ENCODE results near the gene BEST3. TPM values are rescaled to one million over a fixed set of nuclear protein-coding genes. Genes with fewer than 3 reads are reported as not detected.

The BEST3 gene
- total RNA-seq, 3 donors from 2014 or later = 0.66 TPM; not detected in 2

DNA sequence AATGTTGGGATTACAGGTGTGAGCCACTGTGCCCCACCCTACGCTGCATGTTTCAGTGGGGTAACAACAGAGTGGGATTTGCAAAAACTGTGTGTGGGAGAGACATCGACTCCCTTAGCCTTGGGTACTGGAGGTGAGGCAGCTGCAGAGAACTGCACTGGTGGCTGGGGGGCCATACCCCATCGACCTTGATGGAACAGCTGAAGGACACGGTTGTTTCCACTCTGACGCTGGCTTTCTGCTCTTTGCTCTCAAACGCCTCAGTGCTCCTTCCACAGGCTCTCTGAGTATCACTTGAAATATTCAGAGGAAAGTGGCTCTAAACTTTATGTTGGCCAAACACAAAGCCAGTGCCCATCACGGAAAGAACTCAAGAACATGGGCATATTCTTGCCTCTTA is 57.6 kb downstream of the BEST3 start:
- Histone ChIP-seq H3K9me3 (no peaks in the 10 kb centered on the region), H3K4me1 (no peaks in the 10 kb centered on the region), H3K4me3 (no peak overlapping the region), H3K27me3 (no peaks in the 10 kb centered on the region), H3K27ac (no peak overlapping the region), H3K36me3 (no peaks in the 10 kb centered on the region)
- DNase-seq (ENCODE audit: low spot score in 2 of 2) = no peak
- TF ChIP-seq POLR2A (IDR thresholded peaks at IDR 0.05) (no peak), POLR2AphosphoS5 (IDR thresholded peaks at IDR 0.05) (no peak)
- TF ChIP-seq, protein P1, sequence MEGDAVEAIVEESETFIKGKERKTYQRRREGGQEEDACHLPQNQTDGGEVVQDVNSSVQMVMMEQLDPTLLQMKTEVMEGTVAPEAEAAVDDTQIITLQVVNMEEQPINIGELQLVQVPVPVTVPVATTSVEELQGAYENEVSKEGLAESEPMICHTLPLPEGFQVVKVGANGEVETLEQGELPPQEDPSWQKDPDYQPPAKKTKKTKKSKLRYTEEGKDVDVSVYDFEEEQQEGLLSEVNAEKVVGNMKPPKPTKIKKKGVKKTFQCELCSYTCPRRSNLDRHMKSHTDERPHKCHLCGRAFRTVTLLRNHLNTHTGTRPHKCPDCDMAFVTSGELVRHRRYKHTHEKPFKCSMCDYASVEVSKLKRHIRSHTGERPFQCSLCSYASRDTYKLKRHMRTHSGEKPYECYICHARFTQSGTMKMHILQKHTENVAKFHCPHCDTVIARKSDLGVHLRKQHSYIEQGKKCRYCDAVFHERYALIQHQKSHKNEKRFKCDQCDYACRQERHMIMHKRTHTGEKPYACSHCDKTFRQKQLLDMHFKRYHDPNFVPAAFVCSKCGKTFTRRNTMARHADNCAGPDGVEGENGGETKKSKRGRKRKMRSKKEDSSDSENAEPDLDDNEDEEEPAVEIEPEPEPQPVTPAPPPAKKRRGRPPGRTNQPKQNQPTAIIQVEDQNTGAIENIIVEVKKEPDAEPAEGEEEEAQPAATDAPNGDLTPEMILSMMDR (IDR thresholded peaks at IDR 0.05) = no peak
- intact Hi-C loops (cut with DNase I; ENCODE audit: low total_unique reads) = no loop called here

DNA sequence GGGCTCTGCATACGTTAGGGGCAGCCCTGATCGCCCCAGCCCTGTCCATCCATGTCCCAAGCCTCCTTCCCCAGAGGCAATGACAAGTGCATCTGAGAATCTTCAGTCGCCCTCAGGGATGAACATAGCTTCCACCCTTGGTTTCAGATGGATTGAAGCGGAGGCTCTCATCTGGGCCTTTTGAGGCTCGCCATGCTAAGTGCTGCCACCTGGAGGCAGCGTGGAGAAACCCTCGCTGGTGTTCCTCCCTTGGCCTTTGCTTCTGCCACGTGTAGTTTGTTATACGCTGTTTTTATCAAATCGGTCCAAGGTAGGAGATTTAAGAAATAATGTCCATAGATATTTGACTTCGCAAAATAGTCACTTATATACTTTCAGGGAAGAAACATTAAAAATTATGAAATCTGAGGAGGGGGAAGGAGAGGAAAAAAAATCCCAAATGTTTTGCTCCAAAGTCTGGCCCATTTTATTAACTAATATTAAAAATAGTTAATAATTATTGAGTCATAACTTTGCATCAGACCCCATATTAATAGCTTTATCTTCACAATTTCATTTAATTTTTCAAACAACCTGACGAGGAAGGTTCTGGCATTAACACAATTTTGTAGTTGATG is 59.6 kb downstream of the BEST3 start:
- no peaks in the 10 kb centered on the region for H3K4me1 ChIP-seq
- DNase-seq (ENCODE audit: low spot score in 2 of 2) = peak in 1 of 2 donors; percentile 22
- no peaks in the 10 kb centered on the region for H3K9me3 ChIP-seq
- intact Hi-C loops (cut with DNase I; ENCODE audit: low total_unique reads) = no loop called here
- no peaks in the 10 kb centered on the region for H3K27me3 ChIP-seq
- no peak overlapping the region for H3K27ac ChIP-seq
- H3K4me3 ChIP-seq = no peak overlapping the region
- H3K36me3 ChIP-seq = no peaks in the 10 kb centered on the region
- TF ChIP-seq, protein P1 (IDR thresholded peaks at IDR 0.05) = peak; percentile 31 to 65 (median 56)
- TF ChIP-seq POLR2A (IDR thresholded peaks at IDR 0.05) = no peak

GRCh38 chr12:69633061-69633460 is 66.0 kb downstream of the BEST3 start:
- intact Hi-C loops (cut with DNase I; ENCODE audit: low total_unique reads) = no loop called here
- no peak for DNase-seq (ENCODE audit: low spot score in 2 of 2)
- Histone ChIP-seq H3K36me3 (no peaks in the 10 kb centered on the region), H3K27me3 (no peaks in the 10 kb centered on the region), H3K27ac (no peak overlapping the region), H3K9me3 (no peaks in the 10 kb centered on the region), H3K4me1 (no peaks in the 10 kb centered on the region), H3K4me3 (no peak overlapping the region)
- TF ChIP-seq, protein P1 (IDR thresholded peaks at IDR 0.05) = no peak
- no peak for TF ChIP-seq POLR2A (IDR thresholded peaks at IDR 0.05)
- no peak for TF ChIP-seq POLR2AphosphoS5 (IDR thresholded peaks at IDR 0.05)

GRCh38 chr12:69630191-69630590 is 68.9 kb downstream of the BEST3 start:
- intact Hi-C loops (cut with DNase I; ENCODE audit: low total_unique reads) = no loop called here
- no peaks in the 10 kb centered on the region for H3K4me1 ChIP-seq
- H3K27me3 ChIP-seq = no peaks in the 10 kb centered on the region
- no peak for DNase-seq (ENCODE audit: low spot score in 2 of 2)
- H3K36me3 ChIP-seq = no peaks in the 10 kb centered on the region
- no peak overlapping the region for H3K27ac ChIP-seq
- no peaks in the 10 kb centered on the region for H3K9me3 ChIP-seq
- no peak overlapping the region for H3K4me3 ChIP-seq
- no peak for TF ChIP-seq POLR2AphosphoS5 (IDR thresholded peaks at IDR 0.05)
- TF ChIP-seq, protein P1 (IDR thresholded peaks at IDR 0.05) = no peak
- no peak for TF ChIP-seq POLR2A (IDR thresholded peaks at IDR 0.05)

DNA sequence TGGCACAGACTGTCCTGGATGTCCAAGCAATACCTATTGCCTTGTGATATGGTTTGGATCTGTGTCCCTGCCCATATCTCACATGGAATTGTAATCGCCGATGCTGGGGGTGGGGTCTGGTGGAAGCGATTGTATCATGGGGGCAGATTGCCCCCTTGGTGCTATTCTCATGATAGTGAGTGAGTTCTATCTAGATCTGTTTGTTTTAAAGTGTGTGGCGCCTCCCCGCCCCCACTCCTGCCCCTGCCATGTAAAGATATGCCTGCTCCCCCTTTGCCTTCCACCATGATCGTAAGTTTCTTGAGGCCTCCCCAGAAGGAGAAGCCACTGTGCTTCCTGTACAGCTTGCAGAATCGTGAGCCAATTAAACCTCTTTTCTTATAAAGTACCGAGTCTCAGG is 71.6 kb downstream of the BEST3 start:
- Histone ChIP-seq H3K4me1 (no peaks in the 10 kb centered on the region), H3K27me3 (no peaks in the 10 kb centered on the region), H3K9me3 (no peaks in the 10 kb centered on the region), H3K27ac (no peak overlapping the region), H3K4me3 (no peak overlapping the region), H3K36me3 (no peaks in the 10 kb centered on the region)
- intact Hi-C loops (cut with DNase I; ENCODE audit: low total_unique reads) = loop anchor here (5.0 kb wide), 2 partner anchors 195 to 290 kb away; no protein-coding TSS in a partner anchor
- TF ChIP-seq POLR2A (IDR thresholded peaks at IDR 0.05) (no peak), POLR2AphosphoS5 (IDR thresholded peaks at IDR 0.05) (no peak)
- TF ChIP-seq, protein P1 (IDR thresholded peaks at IDR 0.05) = no peak
- DNase-seq (ENCODE audit: low spot score in 2 of 2) = no peak
